Measurements from ENCODE around the gene SFMBT1.

GRCh38 chr3:53067567-53067966 is 21.7 kb upstream of the SFMBT1 start:
- TF ChIP-seq ZNF462 (CRISPR knock-in tag; IDR thresholded peaks at IDR 0.05) (no peak), CTCF (conservative IDR thresholded peaks at IDR 0.05; ENCODE audit: low read depth in 2 of 2) (no peak), CREB1 (CRISPR knock-in tag; IDR thresholded peaks at IDR 0.05; ENCODE audit: low read depth) (no peak), EZH2 (IDR thresholded peaks at IDR 0.05; ENCODE audit: low read depth, unreplicated experiment) (no peak), ETS1 (IDR thresholded peaks at IDR 0.05) (no peak), EZH2phosphoT487 (IDR thresholded peaks at IDR 0.05; ENCODE audit: unreplicated experiment) (no peak), JUNB (IDR thresholded peaks at IDR 0.05; ENCODE audit: unreplicated experiment) (no peak), POLR2AphosphoS5 (IDR thresholded peaks at IDR 0.05; ENCODE audit: low read depth) (no peak), ZNF114 (CRISPR knock-in tag; IDR thresholded peaks at IDR 0.05) (no peak), NANOG (IDR thresholded peaks at IDR 0.05; ENCODE audit: borderline replicate concordance) (no peak), ZNF331 (CRISPR knock-in tag; IDR thresholded peaks at IDR 0.05; ENCODE audit: low read depth) (no peak)
- TF ChIP-seq, protein P1, sequence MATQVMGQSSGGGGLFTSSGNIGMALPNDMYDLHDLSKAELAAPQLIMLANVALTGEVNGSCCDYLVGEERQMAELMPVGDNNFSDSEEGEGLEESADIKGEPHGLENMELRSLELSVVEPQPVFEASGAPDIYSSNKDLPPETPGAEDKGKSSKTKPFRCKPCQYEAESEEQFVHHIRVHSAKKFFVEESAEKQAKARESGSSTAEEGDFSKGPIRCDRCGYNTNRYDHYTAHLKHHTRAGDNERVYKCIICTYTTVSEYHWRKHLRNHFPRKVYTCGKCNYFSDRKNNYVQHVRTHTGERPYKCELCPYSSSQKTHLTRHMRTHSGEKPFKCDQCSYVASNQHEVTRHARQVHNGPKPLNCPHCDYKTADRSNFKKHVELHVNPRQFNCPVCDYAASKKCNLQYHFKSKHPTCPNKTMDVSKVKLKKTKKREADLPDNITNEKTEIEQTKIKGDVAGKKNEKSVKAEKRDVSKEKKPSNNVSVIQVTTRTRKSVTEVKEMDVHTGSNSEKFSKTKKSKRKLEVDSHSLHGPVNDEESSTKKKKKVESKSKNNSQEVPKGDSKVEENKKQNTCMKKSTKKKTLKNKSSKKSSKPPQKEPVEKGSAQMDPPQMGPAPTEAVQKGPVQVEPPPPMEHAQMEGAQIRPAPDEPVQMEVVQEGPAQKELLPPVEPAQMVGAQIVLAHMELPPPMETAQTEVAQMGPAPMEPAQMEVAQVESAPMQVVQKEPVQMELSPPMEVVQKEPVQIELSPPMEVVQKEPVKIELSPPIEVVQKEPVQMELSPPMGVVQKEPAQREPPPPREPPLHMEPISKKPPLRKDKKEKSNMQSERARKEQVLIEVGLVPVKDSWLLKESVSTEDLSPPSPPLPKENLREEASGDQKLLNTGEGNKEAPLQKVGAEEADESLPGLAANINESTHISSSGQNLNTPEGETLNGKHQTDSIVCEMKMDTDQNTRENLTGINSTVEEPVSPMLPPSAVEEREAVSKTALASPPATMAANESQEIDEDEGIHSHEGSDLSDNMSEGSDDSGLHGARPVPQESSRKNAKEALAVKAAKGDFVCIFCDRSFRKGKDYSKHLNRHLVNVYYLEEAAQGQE (IDR thresholded peaks at IDR 0.05; ENCODE audit: unreplicated experiment): no peak

Measured in GM23338 (cell line).